Ovary (tissue), 3 donors: ENCODE data around the gene PHF21B.

Experiments
- POLR2A ChIP-seq: fragments of 450-650 bp; IDR thresholded peaks from one replicate; pipeline ENCODE4 v1.6.1; 2017; ENCODE audit warnings: antibody characterized with exemption, mild to moderate bottlenecking, moderate library complexity
- TF ChIP-seq, protein P1 (sequence below), 3 donors: fragments of 450-650 bp in 2 of 3; fragments of 200-600 bp in 1 of 3; IDR thresholded peaks; one replicate each; pipeline versions ENCODE4 v1.5.1 to v1.8.0; 2016 to 2022; ENCODE audit warnings: antibody characterized with exemption in 3 of 3, mild to moderate bottlenecking in 1 of 3
- donor health status: DM: no; HTN: no; CAD: no.

DNA sequence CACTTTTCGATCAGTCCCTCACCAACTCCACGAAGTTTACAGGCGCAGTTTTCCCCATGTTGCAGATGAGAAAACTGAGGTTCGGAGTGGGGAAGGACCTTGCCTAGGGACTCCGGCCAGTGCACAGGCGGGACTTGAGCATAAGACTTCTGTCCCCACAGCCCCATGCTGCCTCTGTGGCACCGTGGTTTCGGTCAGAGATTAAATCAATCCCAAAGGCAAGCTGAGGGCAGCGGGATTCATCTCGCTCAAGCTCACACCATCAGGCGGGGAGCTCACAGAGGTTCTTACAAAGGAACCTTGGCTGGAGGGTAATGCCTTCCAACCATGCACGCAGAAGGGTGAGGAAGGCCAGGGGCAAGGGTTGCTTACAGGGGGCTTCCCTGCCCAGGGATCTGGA lies 115.5 kb downstream of the PHF21B start:
- TF ChIP-seq, protein P1, sequence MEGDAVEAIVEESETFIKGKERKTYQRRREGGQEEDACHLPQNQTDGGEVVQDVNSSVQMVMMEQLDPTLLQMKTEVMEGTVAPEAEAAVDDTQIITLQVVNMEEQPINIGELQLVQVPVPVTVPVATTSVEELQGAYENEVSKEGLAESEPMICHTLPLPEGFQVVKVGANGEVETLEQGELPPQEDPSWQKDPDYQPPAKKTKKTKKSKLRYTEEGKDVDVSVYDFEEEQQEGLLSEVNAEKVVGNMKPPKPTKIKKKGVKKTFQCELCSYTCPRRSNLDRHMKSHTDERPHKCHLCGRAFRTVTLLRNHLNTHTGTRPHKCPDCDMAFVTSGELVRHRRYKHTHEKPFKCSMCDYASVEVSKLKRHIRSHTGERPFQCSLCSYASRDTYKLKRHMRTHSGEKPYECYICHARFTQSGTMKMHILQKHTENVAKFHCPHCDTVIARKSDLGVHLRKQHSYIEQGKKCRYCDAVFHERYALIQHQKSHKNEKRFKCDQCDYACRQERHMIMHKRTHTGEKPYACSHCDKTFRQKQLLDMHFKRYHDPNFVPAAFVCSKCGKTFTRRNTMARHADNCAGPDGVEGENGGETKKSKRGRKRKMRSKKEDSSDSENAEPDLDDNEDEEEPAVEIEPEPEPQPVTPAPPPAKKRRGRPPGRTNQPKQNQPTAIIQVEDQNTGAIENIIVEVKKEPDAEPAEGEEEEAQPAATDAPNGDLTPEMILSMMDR (IDR thresholded peaks at IDR 0.05) = no peak
- TF ChIP-seq POLR2A = no peak
